GM18861 (cell line): Measurements from ENCODE around the gene MAP6.

Experiments used
- ATAC-seq: cut with Tn5 transposase; IDR thresholded peaks from one replicate; pipeline ENCODE4 v1.9.1; 2021; ENCODE audit not compliant: unreplicated experiment

MAP6 gene

GRCh38 chr11:75667255-75667830, 1.5 kb downstream of the MAP6 start:
- no peak for ATAC-seq

DNA sequence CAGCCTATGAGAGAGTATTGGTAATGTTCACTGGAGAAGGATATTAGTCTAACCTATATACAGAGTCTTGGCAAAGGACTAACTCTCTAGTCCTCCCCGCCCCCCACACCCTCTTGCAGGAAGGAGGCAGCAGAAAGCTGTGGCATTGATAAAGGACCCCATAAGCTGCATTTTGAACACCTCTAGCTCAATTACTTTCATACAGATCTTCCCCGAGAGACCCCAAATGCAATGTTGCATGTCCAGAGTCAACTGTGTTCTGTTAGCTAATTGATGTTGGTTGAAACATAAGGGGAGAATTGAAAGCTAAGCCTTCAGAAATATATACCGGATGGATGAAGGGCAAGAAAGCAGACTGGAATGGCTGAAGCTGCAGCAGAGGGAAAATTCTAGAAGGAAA, 2.8 kb downstream of the MAP6 start:
- no peak for ATAC-seq

GRCh38 chr11:75665126-75665525, 3.7 kb downstream of the MAP6 start:
- no peak for ATAC-seq

DNA sequence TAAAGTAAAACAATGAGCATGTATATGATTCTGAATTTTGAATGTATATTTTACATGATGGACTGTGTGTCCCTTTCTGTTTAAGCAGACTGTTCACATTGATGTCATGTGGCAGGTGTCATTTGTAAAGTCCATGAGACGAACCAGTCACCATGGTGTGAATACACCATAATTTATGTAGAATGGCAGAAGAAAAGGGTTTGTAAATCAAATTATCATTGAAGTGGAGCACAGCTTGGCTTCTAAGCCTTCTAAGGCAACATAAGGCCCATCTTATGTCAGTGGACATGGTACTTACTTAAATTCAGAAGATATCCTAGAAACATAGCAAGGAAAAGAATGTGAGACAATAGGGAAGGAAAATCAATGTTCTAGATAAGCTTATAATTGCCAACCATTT, 4.4 kb downstream of the MAP6 start:
- no peak for ATAC-seq

GRCh38 chr11:75663808-75664207, 5.0 kb downstream of the MAP6 start:
- no peak for ATAC-seq

- no peak for ATAC-seq
These were observed 9.0 kb downstream of the MAP6 start for GRCh38 chr11:75659836-75660235.

DNA sequence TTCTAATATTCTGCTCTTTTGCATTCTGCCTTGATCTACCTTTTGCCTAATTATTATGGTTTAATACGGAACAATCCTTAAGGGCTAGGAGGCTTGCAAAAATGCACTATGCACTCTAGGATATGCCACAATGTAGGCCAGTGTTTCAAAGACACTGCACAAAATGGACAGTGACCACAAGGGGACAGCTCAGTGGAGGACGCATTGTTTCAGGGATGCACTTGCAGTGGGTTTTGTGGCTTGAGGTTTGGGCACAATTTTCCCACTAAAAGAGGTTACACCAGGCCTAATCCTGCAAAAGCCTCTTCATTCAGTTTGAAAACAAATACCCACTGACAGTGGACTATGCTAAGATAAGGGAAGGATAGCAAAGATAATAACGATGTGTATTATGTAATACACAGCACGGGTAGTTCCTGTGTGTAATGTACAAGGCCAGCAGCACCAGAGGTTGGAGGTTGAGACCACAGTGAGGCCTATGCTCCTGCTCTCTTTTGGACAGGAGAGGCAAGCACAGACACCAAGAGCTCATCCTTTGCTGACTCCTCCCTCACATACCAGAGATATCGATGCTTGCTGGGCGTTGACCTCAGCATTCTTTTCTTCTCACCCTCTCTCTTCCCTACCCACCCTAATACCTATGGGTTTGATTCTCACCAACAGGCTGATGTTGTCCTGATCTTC, 12.7 kb downstream of the MAP6 start:
- no peak for ATAC-seq

- no peak for ATAC-seq
These were observed 13.2 kb downstream of the MAP6 start for GRCh38 chr11:75655605-75656004.

DNA sequence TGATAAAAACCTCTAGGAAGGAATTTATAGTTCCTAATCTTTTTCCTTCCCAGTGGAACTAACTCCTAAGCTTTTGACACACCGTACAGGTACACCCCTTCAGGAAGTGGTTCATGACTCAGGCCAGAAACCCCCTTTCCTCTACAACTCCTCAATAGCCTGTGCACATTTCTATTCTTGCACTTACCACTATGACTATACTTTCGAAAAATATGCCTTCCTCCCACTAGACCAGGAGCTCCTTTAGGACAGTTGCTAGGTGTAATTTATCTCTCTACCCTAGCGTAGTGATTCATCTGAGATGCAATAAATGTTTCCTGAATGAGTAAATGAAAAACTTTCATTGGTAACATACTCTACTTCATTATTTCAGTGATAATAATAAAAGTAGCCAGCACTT, 14.5 kb downstream of the MAP6 start:
- peak; percentile 56 for ATAC-seq

DNA sequence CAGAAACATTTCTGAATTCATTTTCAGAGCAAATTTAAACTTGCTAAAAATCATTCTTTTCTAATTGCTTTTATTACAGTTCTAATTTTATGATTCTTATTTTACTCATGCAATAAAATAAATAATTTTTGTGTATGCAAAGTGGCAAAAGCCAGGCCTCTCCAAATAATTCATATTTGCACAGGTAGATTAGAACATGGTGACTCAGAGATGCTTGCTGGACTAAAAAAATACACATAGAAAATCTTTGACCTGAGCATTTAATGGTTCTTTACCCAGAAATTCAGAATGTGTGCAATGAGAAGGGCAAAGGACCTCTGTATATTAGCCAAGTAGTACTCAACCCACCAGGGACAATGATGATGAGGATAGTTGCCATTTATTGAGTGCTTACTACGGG, 15.3 kb downstream of the MAP6 start:
- no peak for ATAC-seq

- ATAC-seq, result no peak
These were observed 15.9 kb downstream of the MAP6 start for GRCh38 chr11:75652936-75653335.

- no peak for ATAC-seq
These were observed 17.6 kb downstream of the MAP6 start for GRCh38 chr11:75651218-75651617.

- ATAC-seq, result no peak
These were observed 18.6 kb downstream of the MAP6 start for GRCh38 chr11:75650167-75650723.

DNA sequence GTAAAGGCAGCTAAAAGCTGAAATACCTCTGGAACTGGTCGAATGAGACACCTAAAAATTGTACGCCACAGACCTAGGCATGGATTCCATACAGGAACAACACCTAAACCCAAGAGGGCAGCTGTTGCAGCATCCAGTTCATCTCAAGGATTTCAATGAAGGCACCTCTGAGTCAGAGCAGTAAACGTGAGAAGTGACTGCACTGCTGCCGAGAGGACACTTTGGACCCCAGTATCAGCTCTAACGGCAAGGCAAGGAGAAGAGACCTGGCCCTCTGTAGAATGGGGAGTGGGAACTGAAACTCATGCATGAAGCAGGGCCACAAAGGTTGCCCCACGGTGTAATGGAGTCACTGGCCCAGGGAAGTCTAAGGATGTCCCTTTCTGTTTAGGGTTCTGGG, 23.9 kb downstream of the MAP6 start:
- ATAC-seq, result no peak

DNA sequence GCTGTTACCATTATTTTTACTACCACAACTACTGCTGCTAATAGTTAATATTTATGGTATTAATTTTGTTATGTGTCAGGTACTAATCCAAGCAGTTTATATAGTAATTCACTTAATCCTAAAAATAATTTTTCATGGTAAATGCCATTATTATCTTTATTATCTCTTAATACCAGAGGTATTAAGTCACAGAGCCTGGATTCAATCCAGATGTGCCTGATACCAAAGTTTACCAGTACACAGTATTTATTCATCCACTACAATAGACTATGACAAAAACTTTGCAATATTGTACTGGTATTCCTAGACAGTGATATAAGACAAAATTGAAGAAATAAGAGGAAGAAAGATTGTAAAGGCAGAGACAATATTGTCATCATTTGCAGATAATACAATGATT, 24.5 kb downstream of the MAP6 start:
- no peak for ATAC-seq

GRCh38 chr11:75642402-75643113, 26.3 kb downstream of the MAP6 start:
- no peak for ATAC-seq

DNA sequence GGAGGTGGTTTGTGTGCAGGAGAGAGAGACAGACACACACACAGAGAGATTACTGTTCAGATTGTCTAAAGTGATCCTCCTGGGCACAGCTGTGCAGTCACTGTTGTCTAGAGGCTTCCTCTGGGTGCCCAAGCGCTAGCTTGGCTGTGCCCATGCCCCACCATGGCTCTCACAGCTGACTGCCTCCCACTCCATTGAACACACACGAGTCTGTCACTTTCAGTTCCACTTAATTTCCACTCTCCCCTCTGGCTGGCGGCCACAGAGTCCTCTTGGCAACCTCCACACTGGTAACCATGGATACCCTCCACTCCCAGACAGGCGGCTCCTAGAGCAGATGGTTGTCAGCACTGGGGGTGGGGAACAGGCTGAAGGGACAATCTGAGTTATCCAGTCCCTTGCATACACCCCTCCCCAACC, 29.1 kb downstream of the MAP6 start:
- no peak for ATAC-seq

GRCh38 chr11:75637998-75638397, 30.8 kb downstream of the MAP6 start:
- no peak for ATAC-seq

GRCh38 chr11:75635066-75635862, 33.6 kb downstream of the MAP6 start:
- no peak for ATAC-seq

- ATAC-seq, result no peak
These were observed 35.3 kb downstream of the MAP6 start for GRCh38 chr11:75633409-75634066.

DNA sequence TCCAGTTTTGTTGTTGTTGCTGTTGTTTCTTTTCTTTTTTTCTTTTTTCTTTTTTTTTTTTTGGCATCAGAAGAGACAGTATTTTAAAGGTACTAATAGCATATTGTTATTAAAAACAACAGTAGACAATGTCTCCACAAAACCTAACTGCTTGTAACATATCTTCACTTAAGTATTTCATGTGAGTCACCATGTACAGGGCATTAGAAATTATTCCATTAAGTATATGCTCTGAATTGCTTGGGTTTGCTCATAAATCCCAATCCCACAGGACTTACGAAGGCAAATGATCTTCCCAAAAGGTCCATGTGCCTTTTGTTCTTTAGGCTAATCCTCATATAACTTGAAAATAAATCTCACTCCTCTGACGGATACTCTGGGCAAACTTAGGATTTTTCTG, 35.9 kb downstream of the MAP6 start:
- ATAC-seq, result no peak
